Stimulated activated naive B cell treated with anti-CD40 and anti-IgM and Interleukin-4, amounts not matched to agents 10 μg/mL and 1 μg/mL and 100 μg/mL, for 72 hours (primary cell): Measurements from ENCODE around the gene COBLL1.

ENCODE experiments used
- ATAC-seq, 2 donors: fragments of 150-1000 bp; cut with Tn5 transposase; replicated peaks; 2 replicates each; pipeline ENCODE4 v1.10.0; 2021; ENCODE audit warnings: moderate library complexity in 1 of 2
- DNase-seq: peaks from one replicate; pipeline ENCODE4 v3.0.0; 2021
- H3K27ac Mint-ChIP-seq: one replicate; pipeline ENCODE4 v1.8.0; 2022; ENCODE audit warnings: mild to moderate bottlenecking, mixed read lengths
- H3K27me3 Mint-ChIP-seq, 2 donors: one replicate each; pipeline ENCODE4 v1.8.0; 2022; ENCODE audit warnings: mixed read lengths in 2 of 2
- H3K36me3 Mint-ChIP-seq, 2 donors: one replicate each; pipeline ENCODE4 v1.8.0; 2022; ENCODE audit warnings: mixed read lengths in 2 of 2, mild to moderate bottlenecking in 1 of 2
- H3K4me1 Mint-ChIP-seq, 2 donors: one replicate each; pipeline ENCODE4 v1.8.0; 2022; ENCODE audit warnings: mixed read lengths in 2 of 2, mild to moderate bottlenecking in 1 of 2
- H3K4me3 Mint-ChIP-seq, 2 donors: one replicate each; pipeline ENCODE4 v1.8.0; 2022; ENCODE audit warnings: mild to moderate bottlenecking in 2 of 2, mixed read lengths in 2 of 2, moderate library complexity in 1 of 2
- H3K9me3 Mint-ChIP-seq, 2 donors: one replicate each; pipeline ENCODE4 v1.8.0; 2022; ENCODE audit warnings: mixed read lengths in 2 of 2, mild to moderate bottlenecking in 1 of 2

The COBLL1 gene

GRCh38 chr2:164705412-164706167 is 136.0 kb downstream of the COBLL1 start:
- Mint-ChIP-seq H3K27ac (no peak overlapping the region), H3K36me3 (peaks cover 7 to 37% of the 10 kb centered on the region in 2 donors), H3K9me3 (no peaks in the 10 kb centered on the region), H3K4me1 (no peaks in the 10 kb centered on the region), H3K27me3 (no peaks in the 10 kb centered on the region), H3K4me3 (no peak overlapping the region)
- no peak for DNase-seq
- ATAC-seq, result no peak

DNA sequence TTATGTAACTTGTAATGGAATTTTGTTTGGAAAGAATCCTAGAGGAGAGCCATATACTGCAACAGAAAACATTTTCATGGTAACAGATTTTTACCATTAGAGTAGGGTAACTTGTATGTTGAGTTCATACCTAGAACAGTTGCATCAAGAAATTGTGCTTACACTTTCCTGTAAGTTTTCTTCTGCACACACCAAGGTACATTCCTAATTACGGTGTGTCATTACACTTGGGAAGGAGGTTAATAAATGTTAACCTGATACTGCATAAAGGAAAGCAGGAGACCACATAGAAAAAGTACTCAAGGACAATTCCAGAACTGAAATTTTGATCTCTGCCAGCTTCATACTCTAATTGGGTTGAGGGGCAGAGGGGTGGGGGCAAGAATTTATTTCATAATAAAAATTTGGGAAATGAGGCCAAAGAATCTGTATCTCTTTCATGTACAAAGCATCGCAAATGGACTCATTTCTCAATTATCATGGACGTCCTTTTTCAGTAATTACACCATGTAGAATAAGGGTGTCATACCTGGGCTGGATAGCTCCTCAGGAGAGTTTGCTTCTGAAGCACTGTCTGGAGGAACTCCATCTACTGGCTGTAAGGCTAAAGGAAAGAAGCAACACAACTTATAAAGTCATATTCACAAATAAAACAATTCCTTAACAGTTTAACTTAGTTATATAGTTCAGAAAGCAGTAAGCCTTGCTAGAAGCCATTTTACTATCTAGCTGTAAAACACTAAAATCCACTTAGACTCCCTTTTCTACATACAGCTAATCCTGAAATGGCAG is 137.5 kb downstream of the COBLL1 start:
- H3K27me3 Mint-ChIP-seq, result no peaks in the 10 kb centered on the region
- H3K27ac Mint-ChIP-seq, result no peak overlapping the region
- H3K9me3 Mint-ChIP-seq, result no peaks in the 10 kb centered on the region
- ATAC-seq (no peak), DNase-seq (no peak)
- H3K4me3 Mint-ChIP-seq, result no peak overlapping the region
- peaks cover 12 to 42% of the 10 kb centered on the region in 2 donors for H3K36me3 Mint-ChIP-seq
- no peaks in the 10 kb centered on the region for H3K4me1 Mint-ChIP-seq

DNA sequence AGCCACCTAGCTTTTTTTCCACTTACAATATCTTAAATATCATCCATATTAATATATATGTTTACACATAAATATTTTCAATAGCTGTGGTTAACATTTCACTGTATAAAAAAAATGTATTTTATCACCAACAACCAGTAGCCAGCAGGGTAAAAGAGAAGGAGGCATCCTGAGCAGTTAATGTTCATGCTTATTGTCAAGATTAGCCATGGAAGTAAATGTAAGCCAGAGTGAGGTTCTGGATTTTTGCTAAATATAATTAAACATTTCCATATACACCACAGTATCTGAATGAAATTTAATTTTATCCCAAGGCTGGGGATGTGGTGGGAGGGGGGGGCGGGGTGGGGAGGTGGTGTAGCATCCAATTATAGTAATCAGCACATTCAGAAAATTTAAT is 140.1 kb downstream of the COBLL1 start:
- ATAC-seq, result no peak
- H3K9me3 Mint-ChIP-seq, result no peaks in the 10 kb centered on the region
- DNase-seq, result no peak
- H3K4me1 Mint-ChIP-seq, result no peaks in the 10 kb centered on the region
- no peak overlapping the region for H3K4me3 Mint-ChIP-seq
- H3K27ac Mint-ChIP-seq, result no peak overlapping the region
- H3K36me3 Mint-ChIP-seq, result peaks cover 17 to 46% of the 10 kb centered on the region in 2 donors
- H3K27me3 Mint-ChIP-seq, result no peaks in the 10 kb centered on the region

DNA sequence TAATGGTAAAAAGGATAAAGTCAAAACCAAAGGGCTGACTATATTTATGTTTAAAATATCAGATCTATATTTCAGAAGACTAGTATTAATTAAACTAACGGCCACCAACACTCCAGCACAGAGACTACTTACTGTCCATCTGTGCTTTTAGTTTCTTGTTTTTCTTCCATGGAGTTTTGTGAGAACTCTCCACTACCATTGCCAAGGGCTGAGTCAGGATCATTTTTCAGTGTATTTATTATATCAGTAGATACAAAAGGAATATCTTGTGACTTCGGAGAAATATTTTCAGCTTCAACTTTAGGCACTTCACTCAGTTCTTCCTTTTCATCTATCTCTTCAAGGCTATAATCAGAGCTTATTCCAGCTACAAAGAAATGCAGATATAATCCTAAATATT is 141.2 kb downstream of the COBLL1 start:
- ATAC-seq (no peak), DNase-seq (no peak)
- H3K36me3 Mint-ChIP-seq, result peaks cover 19 to 42% of the 10 kb centered on the region in 2 donors
- H3K27me3 Mint-ChIP-seq, result no peaks in the 10 kb centered on the region
- no peaks in the 10 kb centered on the region for H3K9me3 Mint-ChIP-seq
- H3K4me1 Mint-ChIP-seq, result no peaks in the 10 kb centered on the region
- no peak overlapping the region for H3K27ac Mint-ChIP-seq
- H3K4me3 Mint-ChIP-seq, result no peak overlapping the region

DNA sequence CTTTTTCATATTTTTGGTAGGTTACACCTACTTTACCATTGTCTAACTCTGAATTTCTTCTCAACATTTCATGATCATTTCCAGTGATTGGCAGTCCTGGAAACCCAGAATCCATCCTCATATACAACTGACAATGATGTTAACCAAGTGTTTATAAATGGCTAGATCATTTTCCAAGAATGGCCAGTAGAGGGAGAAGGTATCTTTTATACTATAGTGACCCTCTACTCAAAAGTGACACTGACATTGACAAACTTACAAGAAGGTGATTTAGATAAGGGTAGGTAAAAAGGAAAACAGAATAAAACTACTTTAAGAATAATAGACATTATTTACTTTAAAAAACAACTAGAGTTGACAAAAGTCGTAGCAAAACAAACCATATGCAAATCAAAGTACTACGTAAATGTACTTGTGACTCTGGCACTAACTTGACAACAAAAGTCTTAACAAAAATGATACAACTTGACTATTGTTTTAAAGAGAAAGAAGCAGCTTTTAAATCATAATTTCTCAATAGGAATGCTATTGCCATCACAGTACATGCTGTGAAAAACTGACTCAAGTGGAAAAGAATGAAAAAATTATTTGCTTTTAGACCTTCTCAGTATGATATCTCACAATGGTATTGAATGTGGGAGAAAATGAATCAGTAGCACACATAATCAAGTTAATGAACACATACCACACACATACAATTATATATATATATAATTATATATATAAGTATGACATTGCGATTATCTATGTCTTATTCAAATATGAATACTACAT is 143.7 kb downstream of the COBLL1 start:
- Mint-ChIP-seq H3K4me3 (no peak overlapping the region), H3K9me3 (no peaks in the 10 kb centered on the region), H3K36me3 (peaks cover 20 to 37% of the 10 kb centered on the region in 2 donors), H3K27ac (no peak overlapping the region), H3K4me1 (no peaks in the 10 kb centered on the region), H3K27me3 (no peaks in the 10 kb centered on the region)
- ATAC-seq (no peak), DNase-seq (no peak)

DNA sequence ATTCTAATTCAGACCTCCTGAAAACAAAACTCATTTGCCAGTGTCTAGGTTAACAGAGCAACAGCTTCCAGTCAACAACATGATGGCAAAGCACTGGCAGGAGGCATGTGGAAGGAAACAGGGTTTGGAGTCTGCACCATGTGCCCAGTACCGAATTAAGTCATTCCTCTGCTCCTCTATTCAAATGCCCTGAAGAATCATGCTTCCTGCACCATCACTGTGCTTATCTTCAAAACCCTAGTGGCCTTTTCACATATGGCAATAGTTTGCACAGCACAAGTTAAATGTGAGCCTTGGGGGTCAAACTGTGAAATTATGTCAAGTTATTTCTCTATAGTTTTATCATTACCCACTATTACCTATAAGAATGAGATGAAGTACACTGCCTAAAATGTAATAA is 145.0 kb downstream of the COBLL1 start:
- Mint-ChIP-seq H3K36me3 (peaks cover 21 to 35% of the 10 kb centered on the region in 2 donors), H3K27me3 (no peaks in the 10 kb centered on the region), H3K27ac (no peak overlapping the region), H3K4me3 (no peak overlapping the region), H3K9me3 (no peaks in the 10 kb centered on the region), H3K4me1 (peaks cover under 1 to 3% of the 10 kb centered on the region in 2 donors)
- DNase-seq (no peak), ATAC-seq (no peak)

DNA sequence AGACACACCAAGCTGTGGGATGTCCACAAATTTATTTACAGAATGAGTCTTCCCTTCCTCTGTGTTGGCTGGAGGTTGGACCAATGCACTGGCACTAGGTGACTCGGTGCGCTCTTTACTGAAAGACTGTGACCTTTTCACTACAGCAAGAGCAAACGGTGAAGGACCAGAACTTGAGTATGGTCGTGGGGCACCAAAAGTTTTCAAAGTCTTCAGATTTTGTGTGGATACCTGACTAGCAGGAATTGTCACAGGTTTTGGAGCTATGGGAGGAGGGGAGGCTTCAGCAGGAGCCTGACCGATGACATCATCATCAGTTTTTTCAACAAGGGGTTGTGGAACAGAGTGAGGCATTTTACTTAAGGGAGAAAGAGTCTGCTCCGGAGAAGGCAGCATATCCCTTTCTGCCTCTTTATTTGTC is 147.3 kb downstream of the COBLL1 start:
- Mint-ChIP-seq H3K36me3 (peaks cover 27 to 46% of the 10 kb centered on the region in 2 donors), H3K4me3 (no peak overlapping the region), H3K9me3 (no peaks in the 10 kb centered on the region), H3K4me1 (peaks cover 7 to 11% of the 10 kb centered on the region in 2 donors), H3K27ac (no peak overlapping the region), H3K27me3 (no peaks in the 10 kb centered on the region)
- ATAC-seq (no peak), DNase-seq (no peak)

DNA sequence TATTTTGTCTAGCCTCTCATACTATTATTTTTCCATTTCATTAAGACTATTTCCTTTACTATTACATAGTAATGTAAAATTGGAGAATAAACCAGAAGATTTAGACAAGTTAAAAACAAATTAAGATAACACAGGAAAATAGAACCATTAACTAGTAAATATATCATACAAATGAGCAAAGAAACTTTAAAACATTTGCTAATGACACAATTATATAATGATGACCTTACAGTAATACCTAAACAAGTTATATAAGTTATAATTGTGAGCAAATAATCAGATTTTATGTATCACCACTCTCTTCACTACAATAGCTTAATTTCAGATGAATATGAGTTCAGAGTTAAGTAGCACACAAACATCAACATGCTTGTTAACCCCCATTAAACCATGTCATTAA is 147.8 kb downstream of the COBLL1 start:
- no peak overlapping the region for H3K4me3 Mint-ChIP-seq
- no peaks in the 10 kb centered on the region for H3K27me3 Mint-ChIP-seq
- H3K36me3 Mint-ChIP-seq, result peaks cover 26 to 46% of the 10 kb centered on the region in 2 donors
- no peaks in the 10 kb centered on the region for H3K9me3 Mint-ChIP-seq
- H3K4me1 Mint-ChIP-seq, result peaks cover 7 to 11% of the 10 kb centered on the region in 2 donors
- DNase-seq (no peak), ATAC-seq (no peak)
- no peak overlapping the region for H3K27ac Mint-ChIP-seq

GRCh38 chr2:164693390-164693789 is 148.2 kb downstream of the COBLL1 start:
- Mint-ChIP-seq H3K27ac (no peak overlapping the region), H3K9me3 (no peaks in the 10 kb centered on the region), H3K27me3 (no peaks in the 10 kb centered on the region), H3K4me1 (peaks cover 7 to 11% of the 10 kb centered on the region in 2 donors), H3K36me3 (peaks cover 25 to 45% of the 10 kb centered on the region in 2 donors), H3K4me3 (no peak overlapping the region)
- no peak for DNase-seq
- ATAC-seq, result no peak

DNA sequence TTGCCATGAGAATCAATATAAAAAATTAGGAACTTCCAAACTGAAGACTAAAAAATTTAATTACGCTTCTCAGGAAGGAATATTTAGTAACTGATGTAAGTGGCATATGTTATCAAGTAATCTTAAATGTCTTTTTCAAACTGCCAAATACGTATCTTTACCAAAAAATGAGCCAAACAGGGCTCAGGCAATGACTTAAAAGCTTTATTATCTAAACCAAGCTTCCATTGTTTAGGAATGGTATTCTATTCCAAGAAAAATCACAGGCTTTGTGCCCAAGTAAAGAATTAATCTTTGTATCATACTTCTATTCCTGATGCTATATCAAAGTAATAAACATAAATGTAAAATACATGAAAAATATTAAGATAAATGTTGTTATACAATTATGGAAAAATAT is 148.7 kb downstream of the COBLL1 start:
- H3K4me1 Mint-ChIP-seq, result peaks cover 7 to 11% of the 10 kb centered on the region in 2 donors
- H3K27ac Mint-ChIP-seq, result no peak overlapping the region
- no peaks in the 10 kb centered on the region for H3K27me3 Mint-ChIP-seq
- ATAC-seq, result no peak
- no peaks in the 10 kb centered on the region for H3K9me3 Mint-ChIP-seq
- H3K36me3 Mint-ChIP-seq, result peaks cover 25 to 45% of the 10 kb centered on the region in 2 donors
- no peak overlapping the region for H3K4me3 Mint-ChIP-seq
- no peak for DNase-seq

DNA sequence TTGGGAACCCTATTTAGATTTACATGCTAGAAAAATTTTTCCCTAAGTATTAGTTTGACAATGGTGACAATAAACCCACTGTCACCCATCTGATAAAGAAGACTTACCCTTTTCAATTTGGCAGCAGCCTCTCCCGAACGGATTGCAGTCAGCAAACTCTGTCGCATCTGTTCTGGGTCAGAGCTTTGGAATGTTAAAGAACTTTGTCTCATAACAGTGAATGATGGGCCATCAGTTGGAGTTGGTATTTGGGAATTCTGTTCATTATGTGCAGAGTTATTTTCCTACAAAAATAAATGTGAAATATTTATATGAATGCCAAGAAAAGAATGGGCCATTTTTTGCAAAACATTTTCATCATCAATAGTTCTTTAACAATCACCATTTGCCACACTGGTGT is 149.5 kb downstream of the COBLL1 start:
- Mint-ChIP-seq H3K36me3 (peaks cover 21 to 46% of the 10 kb centered on the region in 2 donors), H3K27me3 (no peaks in the 10 kb centered on the region), H3K9me3 (no peaks in the 10 kb centered on the region), H3K4me3 (no peak overlapping the region), H3K27ac (no peak overlapping the region), H3K4me1 (peaks cover 7 to 11% of the 10 kb centered on the region in 2 donors)
- DNase-seq (no peak), ATAC-seq (no peak)

GRCh38 chr2:164691346-164691887 is 150.2 kb downstream of the COBLL1 start:
- Mint-ChIP-seq H3K36me3 (peaks cover 21 to 46% of the 10 kb centered on the region in 2 donors), H3K4me1 (peaks cover 7 to 11% of the 10 kb centered on the region in 2 donors), H3K4me3 (no peak overlapping the region), H3K9me3 (no peaks in the 10 kb centered on the region), H3K27me3 (no peaks in the 10 kb centered on the region), H3K27ac (peak overlapping the region; percentile 66)
- DNase-seq (no peak), ATAC-seq (no peak)

DNA sequence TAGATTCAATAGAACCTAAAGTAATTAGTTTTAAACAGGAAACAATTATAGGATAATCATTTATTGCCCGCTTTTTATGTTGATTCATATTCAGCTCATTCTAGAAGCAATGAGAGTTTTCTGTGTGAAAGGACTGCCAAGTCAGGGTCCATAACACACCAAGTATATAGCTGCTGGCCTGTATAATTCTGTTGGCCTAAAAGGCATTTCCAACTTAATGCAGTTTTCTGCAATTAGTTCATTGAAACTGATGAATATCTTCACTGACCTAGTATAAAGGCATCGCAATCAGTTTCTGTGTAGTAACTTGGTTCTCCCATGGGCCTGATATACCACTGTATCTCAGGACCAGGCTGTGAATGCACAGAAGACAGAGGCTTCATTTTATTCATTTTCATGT is 151.3 kb downstream of the COBLL1 start:
- Mint-ChIP-seq H3K9me3 (no peaks in the 10 kb centered on the region), H3K27ac (no peak overlapping the region), H3K27me3 (no peaks in the 10 kb centered on the region), H3K4me1 (peaks cover 7 to 11% of the 10 kb centered on the region in 2 donors), H3K36me3 (peaks cover 19 to 43% of the 10 kb centered on the region in 2 donors), H3K4me3 (no peak overlapping the region)
- DNase-seq (no peak), ATAC-seq (no peak)

DNA sequence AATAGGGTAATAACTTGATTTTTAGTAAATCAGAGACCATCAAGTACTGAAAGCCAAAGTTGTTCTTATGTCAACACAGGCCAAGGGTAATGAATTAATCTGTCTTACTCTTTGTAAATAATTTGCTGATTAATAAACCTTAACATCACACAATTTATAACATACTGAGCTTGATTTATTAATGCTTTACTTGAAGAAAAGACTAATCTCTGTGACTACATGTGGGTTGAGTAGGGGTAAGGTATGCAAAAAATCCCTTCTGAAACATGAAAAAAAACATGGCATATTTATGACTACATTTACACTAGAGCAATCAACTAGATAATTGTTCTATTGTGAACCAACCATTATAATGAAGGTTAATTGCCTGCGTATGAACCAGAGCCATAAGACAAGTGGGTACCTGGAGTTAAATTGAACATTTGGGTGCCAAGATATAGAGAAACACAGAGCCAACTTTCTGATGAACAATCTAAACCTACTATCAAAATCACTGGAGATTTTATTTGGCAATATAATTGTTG is 152.7 kb downstream of the COBLL1 start:
- DNase-seq (no peak), ATAC-seq (no peak)
- Mint-ChIP-seq H3K27me3 (no peaks in the 10 kb centered on the region), H3K36me3 (peaks cover 11 to 37% of the 10 kb centered on the region in 2 donors), H3K4me1 (peaks cover 7 to 11% of the 10 kb centered on the region in 2 donors), H3K9me3 (no peaks in the 10 kb centered on the region), H3K27ac (no peak overlapping the region), H3K4me3 (no peak overlapping the region)
